H54 (cell line): ENCODE measurements around the gene NACC2.
A peak's percentile ranks its signal among the peaks of the same experiment; 100 is the strongest.

ENCODE experiments used
- DNase-seq: peaks from one replicate; pipeline ENCODE4 v3.0.0; 2011; ENCODE audit warnings: low spot score, mixed read lengths; ENCODE audit not compliant: insufficient read length
- FAIRE-seq: peaks from 3 replicates; lab custom pipeline; 2011; peaks lifted over from hg19 to GRCh38; lab: Jason Lieb, UNC
- POLR2A ChIP-seq: IDR thresholded peaks from 2 replicates; pipeline ENCODE4 v1.6.1; 2011; ENCODE audit warnings: low read depth, mild to moderate bottlenecking, low read length

The NACC2 gene

DNA sequence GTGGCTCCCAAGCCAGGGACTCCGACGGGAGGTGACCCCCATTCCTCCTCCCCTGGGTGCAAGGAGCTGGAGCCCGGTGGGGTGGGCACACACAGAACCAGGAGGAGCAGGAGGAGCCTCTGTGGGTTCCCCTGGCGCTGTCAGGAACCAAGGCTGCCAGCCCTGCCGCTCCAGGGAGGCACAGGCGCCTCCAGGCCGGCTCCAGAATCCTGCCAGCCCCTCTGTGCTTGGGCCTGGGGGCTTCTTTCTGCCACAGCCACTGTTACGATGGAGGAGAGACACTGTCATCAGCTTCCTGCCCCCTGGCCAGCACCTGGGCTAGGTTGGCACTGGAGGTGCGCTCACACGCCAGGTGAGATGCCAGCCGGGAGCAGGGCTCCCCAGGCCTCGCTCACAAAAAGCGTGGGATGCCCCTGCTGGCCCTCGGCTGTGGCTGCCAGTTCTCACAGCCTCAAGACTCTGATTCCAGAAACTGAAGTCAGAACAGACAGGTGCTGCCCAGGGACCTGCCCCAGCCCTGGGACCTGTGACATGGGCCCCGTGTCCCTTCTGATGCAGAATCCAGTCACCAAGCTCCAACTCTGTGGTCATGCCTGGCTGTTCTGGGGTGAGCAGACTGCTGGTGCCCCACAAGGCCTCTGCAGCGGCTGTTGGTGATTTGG, 96.5 kb downstream of the NACC2 start:
- DNase-seq (no peak), FAIRE-seq (no peak)
- no peak for TF ChIP-seq POLR2A

DNA sequence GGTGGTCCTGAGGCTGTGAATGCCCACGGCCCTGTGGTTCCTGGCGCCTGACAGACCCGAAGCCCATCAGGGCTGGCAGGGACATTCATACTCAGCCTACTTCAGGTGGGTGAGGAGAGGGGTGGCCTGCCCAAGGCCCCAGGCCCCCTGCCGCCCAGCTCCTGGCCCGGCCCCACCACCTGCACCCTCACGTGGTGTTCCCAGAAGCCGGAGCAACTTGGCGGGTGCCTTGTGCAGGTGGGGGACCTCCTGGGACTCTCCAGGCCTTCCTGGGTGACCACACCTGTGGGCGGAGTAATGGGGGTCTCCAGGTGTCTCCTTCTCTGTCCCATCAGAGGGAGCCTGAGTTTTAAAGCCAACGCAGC, 97.1 kb downstream of the NACC2 start:
- FAIRE-seq (no peak), DNase-seq (no peak)
- no peak for TF ChIP-seq POLR2A

DNA sequence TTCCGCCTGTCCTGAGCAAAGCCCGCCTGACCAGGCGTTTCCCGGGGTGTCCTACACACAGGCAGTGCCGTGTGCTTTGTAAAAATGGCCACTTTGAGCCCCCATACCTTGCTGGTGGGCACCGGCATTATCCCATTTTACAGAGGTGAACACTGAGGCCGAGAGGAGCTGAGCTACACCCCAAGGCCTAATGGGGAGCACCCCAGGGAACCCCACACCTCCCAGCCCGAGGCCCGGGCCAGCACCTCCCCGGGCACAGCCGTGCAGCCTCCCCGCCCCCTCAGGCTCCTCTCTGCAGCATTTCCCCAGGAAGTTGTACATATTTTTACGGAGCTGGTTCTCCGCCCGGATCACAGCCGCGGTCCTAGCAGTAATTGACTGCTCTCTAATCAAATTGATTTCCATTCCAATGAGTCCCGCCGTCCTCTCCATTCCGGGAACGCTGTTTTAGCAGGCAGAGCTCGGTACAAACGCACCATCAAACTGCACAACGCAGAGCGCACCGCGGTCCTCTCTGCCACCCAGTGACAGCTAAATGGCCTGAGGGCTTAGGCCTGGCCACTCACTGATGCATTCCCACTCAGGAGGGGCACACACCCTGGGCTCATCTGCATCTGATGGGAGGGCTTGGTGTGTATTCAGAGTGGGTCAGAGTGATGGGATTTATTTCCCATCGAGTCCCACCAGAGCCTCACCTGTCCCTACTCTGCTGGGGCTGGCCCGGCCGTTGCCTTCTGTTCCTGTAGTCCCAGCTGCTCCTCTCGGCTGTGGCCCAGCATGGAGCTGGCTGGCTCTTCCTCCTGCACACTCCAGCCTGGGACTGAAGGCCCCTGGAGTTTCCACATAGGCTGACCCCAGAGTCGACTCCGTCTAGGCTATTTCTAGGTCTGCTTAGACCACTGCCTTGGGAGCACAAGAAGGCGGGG, 97.7 kb downstream of the NACC2 start:
- DNase-seq (no peak), FAIRE-seq (no peak)
- TF ChIP-seq POLR2A: no peak

DNA sequence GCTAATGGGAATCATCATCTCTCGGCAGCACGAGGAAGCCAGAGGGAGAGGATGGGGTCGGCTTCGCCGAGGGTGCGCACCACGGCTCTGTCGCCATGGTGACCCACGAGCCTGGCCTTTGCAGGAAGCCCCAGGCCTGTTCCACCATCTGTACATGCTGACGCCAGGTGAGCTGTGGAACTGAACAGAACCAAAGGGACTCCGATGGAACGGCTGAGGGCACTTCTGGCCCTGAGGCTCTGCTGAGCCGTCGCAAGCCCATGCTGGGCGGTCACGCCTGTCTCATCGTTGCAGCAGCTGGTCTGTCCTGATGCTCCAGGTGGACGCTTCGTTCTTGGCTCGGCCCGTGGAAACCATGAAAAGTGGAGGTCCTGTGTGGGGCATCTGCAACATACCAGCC, 99.3 kb downstream of the NACC2 start:
- DNase-seq (no peak), FAIRE-seq (no peak)
- TF ChIP-seq POLR2A: no peak

DNA sequence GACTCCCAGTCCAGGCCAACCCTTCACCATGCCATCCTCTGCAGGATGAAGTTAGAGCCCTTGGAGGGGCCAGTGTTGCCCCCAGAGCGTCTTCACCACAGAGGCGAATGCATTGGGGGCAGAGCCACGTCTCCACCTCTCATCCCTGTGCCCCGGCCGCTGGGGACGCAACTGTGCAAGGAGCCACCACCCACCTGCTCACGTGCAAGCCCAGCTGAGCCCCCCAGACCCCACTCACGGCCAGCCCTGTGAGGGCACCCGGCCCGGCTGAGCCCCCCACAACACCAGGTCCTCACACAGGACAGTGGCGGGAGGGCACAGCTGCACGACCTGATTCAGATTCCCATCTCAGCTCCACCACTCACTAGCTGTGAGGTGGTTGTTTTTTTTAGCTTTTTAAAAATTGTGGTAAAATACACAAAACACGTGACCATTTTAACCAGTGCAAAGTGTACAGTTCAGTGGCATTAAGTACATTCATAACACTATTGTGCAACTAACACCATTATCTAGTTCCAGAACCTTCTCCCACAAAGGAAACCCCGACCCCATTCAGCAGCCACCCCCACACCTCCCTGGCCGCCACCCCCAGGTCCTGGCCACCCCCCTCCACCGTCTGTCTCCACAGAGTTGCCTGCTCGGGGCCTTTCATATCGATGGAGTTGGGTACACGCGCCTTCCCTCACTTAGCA, 100.4 kb downstream of the NACC2 start:
- no peak for TF ChIP-seq POLR2A

DNA sequence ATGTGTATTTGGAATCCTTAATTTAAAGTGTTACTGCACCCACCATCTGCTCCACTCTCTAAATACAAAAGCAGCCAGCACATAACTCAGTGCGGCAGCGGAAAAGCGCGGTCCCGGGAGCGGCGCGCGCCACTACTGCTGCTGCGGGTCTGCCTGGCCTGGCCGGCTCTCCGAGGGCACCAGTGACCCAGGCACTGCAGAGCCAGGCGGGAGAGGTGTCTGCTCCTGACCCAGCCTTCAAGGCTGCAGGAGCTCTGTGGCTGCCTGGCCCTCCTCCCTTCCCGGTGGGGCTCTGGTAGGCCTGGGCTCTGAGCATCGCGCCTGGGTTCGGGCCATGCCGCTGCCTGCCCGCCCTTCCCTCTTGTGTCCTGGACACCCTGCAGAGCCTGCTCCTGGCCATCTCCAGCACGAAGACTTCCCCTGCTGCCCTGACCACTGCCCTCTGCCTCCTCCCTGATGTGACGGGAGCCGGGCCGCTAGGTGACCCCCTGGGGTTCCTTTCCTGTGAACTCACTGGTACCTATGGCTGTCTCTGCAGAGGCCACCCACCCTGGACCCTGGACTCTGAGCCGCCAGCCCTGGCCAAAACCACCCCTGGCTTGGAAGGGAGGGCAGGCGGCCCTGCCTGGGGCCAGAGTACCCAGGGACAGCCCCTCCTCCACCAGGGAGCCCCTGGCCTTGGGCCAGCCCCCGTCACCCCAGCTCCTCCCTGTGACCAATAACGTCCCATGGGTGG, 101.2 kb downstream of the NACC2 start:
- FAIRE-seq: no peak

More for the DNA sequence above, 100.4 kb downstream of the NACC2 start:
- DNase-seq (no peak), FAIRE-seq (no peak)

DNA sequence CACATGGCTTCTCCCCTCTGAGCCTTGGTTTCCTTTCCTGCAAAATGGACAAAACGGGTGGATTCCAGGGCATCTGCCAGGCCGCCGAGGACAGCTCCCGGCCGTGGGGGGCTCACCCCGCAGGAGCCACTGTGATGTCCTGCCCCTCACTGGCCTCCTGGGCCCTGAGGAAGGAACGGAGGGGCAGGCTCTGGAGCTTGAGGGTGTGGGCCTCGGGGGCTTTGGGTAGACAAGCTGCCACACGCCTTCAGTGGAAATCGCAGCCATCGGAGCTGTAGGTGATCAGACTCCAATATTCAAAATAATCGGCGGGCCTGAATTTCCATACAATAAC, 101.7 kb downstream of the NACC2 start:
- FAIRE-seq (no peak), DNase-seq (no peak)
- no peak for TF ChIP-seq POLR2A

More for the DNA sequence above, 101.2 kb downstream of the NACC2 start:
- no peak for DNase-seq
- no peak for TF ChIP-seq POLR2A

DNA sequence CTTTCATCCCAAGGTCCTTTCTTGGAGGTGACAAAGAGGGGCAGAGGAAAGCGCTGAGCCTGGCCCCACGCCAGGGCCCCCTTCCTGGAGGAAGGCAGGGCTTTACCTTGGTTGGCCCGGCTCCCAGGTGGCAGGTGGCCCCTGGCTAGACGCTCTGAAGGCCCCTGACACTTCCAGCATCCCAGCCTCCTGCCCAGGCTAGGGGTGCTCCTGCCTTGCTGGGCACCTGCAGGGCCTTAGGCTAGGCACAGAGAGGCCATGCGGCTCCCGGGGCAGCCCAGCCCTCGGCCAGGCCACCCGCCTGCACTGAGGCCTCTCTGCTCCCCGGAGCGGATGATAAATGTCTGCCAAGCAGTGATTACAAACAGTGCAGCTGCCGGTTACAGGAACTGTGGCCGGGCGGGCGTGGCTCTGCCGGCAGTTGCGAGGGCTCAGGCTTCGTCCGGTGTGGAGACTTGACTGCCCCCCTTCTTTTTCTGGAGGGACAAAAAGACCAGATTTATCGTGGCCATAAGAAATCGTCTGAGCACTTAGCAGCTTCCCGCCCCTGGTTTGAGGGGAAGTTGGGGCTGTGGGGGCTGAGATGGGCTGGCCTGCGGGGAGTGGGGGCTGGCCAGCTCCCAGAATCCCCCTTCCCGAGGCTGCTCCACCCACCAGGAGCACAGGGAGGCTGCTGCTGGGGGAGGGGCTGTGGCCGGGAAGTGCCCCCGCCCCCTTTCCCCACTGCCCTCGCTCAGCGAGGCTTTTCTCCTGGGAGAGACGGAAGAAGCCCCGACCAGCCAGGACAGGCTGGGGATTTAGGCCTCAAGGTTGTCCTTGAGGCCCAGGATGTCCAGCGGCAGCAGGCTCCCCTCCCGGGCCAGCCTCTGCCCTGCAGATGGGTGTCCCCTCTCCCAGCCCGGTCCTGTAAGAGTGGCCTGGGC, 102.3 kb downstream of the NACC2 start:
- FAIRE-seq (peak; percentile 95), DNase-seq (peak; percentile 92)
- peak; percentile 10; the same call in 1 of the 2 replicates for TF ChIP-seq POLR2A

DNA sequence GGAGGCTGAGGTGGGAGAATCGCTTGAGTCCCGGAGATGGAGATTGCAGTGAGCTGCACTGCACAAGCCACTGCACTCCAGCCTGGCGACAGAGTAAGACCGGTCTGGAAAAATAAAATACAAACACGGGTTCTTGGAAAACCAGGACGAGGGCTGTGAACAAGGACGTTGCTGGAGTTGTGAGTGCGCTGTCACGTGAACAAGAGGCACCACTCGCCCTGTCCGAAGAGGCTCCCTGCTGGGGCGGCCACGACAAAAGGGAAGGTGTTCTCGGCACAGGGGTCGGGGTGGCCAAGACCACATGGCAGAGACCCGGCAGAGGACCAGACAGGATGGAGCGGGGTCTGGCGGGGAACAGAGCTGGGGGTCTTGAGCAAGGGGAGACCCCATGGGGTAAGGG, 103.3 kb downstream of the NACC2 start:
- TF ChIP-seq POLR2A: no peak
- no peak for FAIRE-seq

DNA sequence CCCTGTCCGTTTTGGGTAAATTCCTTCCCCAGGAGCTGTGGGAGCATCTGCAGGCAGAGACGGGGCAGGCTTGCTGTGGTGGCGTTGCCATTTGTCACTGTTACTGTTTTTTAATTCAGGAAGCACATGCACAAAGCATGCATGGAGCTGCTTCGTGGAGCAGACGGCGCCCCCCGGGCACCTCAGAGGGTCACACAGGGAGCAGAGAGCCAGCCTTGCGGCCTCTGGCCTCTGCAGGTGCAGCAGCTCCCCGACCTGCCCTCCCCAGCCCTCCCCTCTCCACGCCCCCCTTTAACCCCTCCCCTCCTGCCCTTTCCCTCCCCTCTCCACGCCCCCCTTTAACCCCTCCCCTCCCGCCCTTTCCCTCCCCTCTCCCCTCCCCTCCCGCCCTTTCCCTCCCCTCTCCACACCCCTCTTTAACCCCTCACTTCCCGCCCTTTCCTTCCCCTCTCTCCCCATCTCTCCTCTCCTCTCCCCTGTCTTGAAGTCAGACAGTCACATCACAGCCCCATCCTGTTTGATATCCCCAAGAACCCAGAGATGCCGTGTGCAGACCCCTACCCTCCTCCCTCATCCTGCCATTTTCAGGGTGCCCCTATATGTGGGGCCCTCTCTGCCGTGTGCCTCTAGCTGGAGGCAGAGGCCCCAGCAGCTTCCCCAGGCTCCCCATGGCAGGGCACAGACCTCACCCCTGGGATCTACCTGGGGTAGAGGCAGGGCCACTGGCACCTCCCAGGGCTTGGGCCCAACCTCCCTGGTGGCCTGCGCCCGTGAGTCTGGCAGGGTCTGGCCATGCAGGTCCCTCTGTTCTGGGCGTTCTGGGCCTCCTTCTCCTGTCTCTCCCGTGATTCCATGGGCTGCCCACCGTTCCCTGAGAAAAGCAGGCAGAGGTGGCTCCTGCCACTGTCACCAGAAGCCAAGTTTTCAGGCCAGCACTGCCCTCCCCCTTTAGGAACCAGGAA, 104.3 kb downstream of the NACC2 start:
- DNase-seq (peak; percentile 63), FAIRE-seq (no peak)
- TF ChIP-seq POLR2A: no peak

More for the DNA sequence above, 103.3 kb downstream of the NACC2 start:
- DNase-seq: no peak

DNA sequence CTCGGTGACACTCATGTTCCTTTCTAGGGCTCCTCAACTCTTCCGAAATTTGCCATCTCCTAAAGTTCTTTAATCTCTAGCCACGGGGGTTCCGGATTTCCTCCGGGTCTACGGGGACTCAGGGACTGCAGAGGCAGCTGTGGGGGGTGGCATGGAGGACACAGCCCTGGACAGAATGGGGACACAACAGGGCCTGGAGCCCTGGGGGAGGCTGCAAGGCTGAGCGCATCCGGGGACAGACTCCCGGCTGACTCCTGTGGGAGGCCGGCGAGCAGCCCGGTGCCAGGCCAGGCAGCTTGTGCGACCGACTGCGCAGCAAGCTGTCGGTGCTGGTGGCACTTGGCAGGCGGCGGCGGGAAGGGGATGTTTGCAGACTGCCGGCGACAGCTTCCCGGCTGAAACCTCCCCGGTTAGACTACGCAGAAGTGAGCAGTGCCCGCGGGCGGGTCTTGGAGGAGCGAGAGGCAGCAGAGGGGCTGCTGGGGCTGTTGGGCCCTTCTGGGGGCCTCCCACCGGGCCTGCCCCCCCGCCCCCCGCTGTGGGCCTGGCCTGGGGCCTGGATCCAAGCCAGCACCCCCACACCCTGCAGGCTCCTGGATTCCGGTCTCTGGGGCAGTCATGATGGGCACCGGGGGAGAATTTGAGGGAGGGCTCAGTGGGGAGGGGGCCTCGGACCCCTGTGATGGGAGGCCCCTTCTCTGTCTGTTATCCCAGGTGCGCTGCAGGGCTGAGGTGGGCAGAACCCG, 105.2 kb downstream of the NACC2 start:
- no peak for FAIRE-seq
- no peak for DNase-seq

DNA sequence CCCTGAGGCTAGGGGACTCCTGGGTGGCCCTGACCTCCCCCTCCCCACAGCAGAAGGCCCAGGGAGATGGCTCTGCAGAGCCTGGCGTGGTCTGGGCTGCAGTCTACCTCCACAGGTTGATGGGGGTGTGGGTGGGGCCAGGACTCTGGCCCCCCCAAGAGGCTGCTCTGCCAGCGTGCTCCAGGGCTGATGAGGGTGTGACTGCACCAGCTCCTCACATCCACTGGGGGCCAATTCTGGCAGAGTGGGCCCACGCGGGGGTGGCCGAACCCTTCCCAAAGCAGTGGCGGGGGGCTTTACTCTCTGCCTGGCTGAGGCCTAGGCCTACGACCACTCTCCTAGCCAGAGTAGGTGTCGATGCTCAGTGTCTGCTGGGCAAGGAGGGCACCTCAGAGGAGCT, 105.9 kb downstream of the NACC2 start:
- no peak for FAIRE-seq
- DNase-seq: no peak

More for the DNA sequence above, 105.2 kb downstream of the NACC2 start:
- TF ChIP-seq POLR2A: no peak

More for the DNA sequence above, 105.9 kb downstream of the NACC2 start:
- no peak for TF ChIP-seq POLR2A
